Activated naive CD4-positive, alpha-beta T cell treated with anti-CD3 and anti-CD28 coated beads, Interleukin-2, amount 10 ng/mL, durations not matched to agents 7 days and 5 days (primary cell): ENCODE results near the gene COL8A1.
"Not testable (repeated sequence)": the region's sequence is repeated elsewhere in the genome, so short reads cannot be mapped to it uniquely, and the experiment has no call there.

Experiments
- CTCF ChIA-PET: fragments of 350-600 bp; sonication (Branson Sonifier 250); formaldehyde crosslinking; loops from one replicate; lab custom pipeline; 2021; ENCODE audit warnings: antibody characterized with exemption; lab: Charles Lee
- DNase-seq: peaks from one replicate; pipeline ENCODE4 v3.0.0-alpha.2; 2020
- H3K27ac Mint-ChIP-seq: one replicate; pipeline ENCODE4 v1.8.0; 2021; ENCODE audit warnings: mild to moderate bottlenecking, moderate library complexity, mixed read lengths
- H3K27me3 Mint-ChIP-seq: one replicate; pipeline ENCODE4 v1.8.0; 2021; ENCODE audit warnings: mild to moderate bottlenecking, mixed read lengths
- H3K36me3 Mint-ChIP-seq: one replicate; pipeline ENCODE4 v1.8.0; 2021; ENCODE audit warnings: mixed read lengths
- H3K4me1 Mint-ChIP-seq: one replicate; pipeline ENCODE4 v1.8.0; 2021; ENCODE audit warnings: mixed read lengths
- H3K4me3 Mint-ChIP-seq: one replicate; pipeline ENCODE4 v1.8.0; 2021; ENCODE audit warnings: mild to moderate bottlenecking, moderate library complexity, mixed read lengths
- H3K9me3 Mint-ChIP-seq: one replicate; pipeline ENCODE4 v1.8.0; 2021; ENCODE audit warnings: mixed read lengths

Gene COL8A1

GRCh38 chr3:99839613-99840012 is 201.2 kb downstream of the COL8A1 start:
- no peaks in the 10 kb centered on the region for H3K36me3 Mint-ChIP-seq
- CTCF ChIA-PET: interaction anchor here (1.2 kb wide), 1 partner anchor 229 kb away, joined by 3 read pairs; no protein-coding TSS in a partner anchor

GRCh38 chr3:99841949-99842348 is 203.6 kb downstream of the COL8A1 start:
- H3K4me3 Mint-ChIP-seq, H3K27ac Mint-ChIP-seq, H3K4me1 Mint-ChIP-seq, H3K27me3 Mint-ChIP-seq, H3K36me3 Mint-ChIP-seq, DNase-seq, H3K9me3 Mint-ChIP-seq: not testable (repeated sequence)
- CTCF ChIA-PET: interaction anchor here (0.8 to 2.0 kb wide), 5 partner anchors 10 to 566 kb away, joined by 3 to 17 read pairs (median 4); no protein-coding TSS in a partner anchor

More at GRCh38 chr3:99839613-99840012, 201.2 kb downstream of the COL8A1 start:
- H3K4me1 Mint-ChIP-seq: no peaks in the 10 kb centered on the region
- H3K27me3 Mint-ChIP-seq: no peaks in the 10 kb centered on the region
- H3K4me3 Mint-ChIP-seq: no peak overlapping the region
- no peaks in the 10 kb centered on the region for H3K9me3 Mint-ChIP-seq
- DNase-seq: no peak
- H3K27ac Mint-ChIP-seq: no peak overlapping the region

- CTCF ChIA-PET: interaction anchor here (0.6 to 2.4 kb wide), 18 partner anchors 9 to 529 kb away, joined by 3 to 42 read pairs (median 4); partner anchors contain the start of genes CMSS1 and TBC1D23
- Mint-ChIP-seq H3K4me3 (no peak overlapping the region), H3K36me3 (no peaks in the 10 kb centered on the region), H3K27me3 (no peaks in the 10 kb centered on the region), H3K27ac (no peak overlapping the region), H3K4me1 (no peaks in the 10 kb centered on the region), H3K9me3 (no peaks in the 10 kb centered on the region)
- DNase-seq: no peak
These were observed 204.6 kb downstream of the COL8A1 start for GRCh38 chr3:99842826-99843589.

- no peaks in the 10 kb centered on the region for H3K9me3 Mint-ChIP-seq
- H3K36me3 Mint-ChIP-seq: no peaks in the 10 kb centered on the region
- CTCF ChIA-PET: interaction anchor here (0.6 to 2.4 kb wide), 25 partner anchors 9 to 528 kb away, joined by 3 to 42 read pairs (median 4); partner anchors contain the start of genes CMSS1 and TBC1D23
- no peaks in the 10 kb centered on the region for H3K27me3 Mint-ChIP-seq
- no peak overlapping the region for H3K27ac Mint-ChIP-seq
- no peak for DNase-seq
- no peaks in the 10 kb centered on the region for H3K4me1 Mint-ChIP-seq
- H3K4me3 Mint-ChIP-seq: no peak overlapping the region
These were observed 205.3 kb downstream of the COL8A1 start for GRCh38 chr3:99843590-99844258.

- Mint-ChIP-seq H3K36me3 (no peaks in the 10 kb centered on the region), H3K9me3 (no peaks in the 10 kb centered on the region), H3K4me3 (no peak overlapping the region), H3K4me1 (no peaks in the 10 kb centered on the region), H3K27me3 (no peaks in the 10 kb centered on the region), H3K27ac (no peak overlapping the region)
- DNase-seq: no peak
- CTCF ChIA-PET: interaction anchor here (2.1 kb wide), 1 partner anchor 409 kb away, joined by 13 read pairs; no protein-coding TSS in a partner anchor
These were observed 206.9 kb downstream of the COL8A1 start for GRCh38 chr3:99845331-99845730.

GRCh38 chr3:99845999-99846398 is 207.6 kb downstream of the COL8A1 start:
- no peaks in the 10 kb centered on the region for H3K36me3 Mint-ChIP-seq
- CTCF ChIA-PET: interaction anchor here (1.0 to 2.1 kb wide), 2 partner anchors 309 to 408 kb away, joined by 4 to 13 read pairs; no protein-coding TSS in a partner anchor

GRCh38 chr3:99846477-99847160 is 208.2 kb downstream of the COL8A1 start:
- CTCF ChIA-PET: interaction anchor here (1.0 to 2.1 kb wide), 2 partner anchors 308 to 408 kb away, joined by 4 to 13 read pairs; no protein-coding TSS in a partner anchor
- H3K9me3 Mint-ChIP-seq: no peaks in the 10 kb centered on the region
- no peak overlapping the region for H3K27ac Mint-ChIP-seq

More at GRCh38 chr3:99845999-99846398, 207.6 kb downstream of the COL8A1 start:
- Mint-ChIP-seq H3K27ac (no peak overlapping the region), H3K9me3 (no peaks in the 10 kb centered on the region), H3K27me3 (no peaks in the 10 kb centered on the region), H3K4me3 (no peak overlapping the region), H3K4me1 (no peaks in the 10 kb centered on the region)
- DNase-seq: no peak

GRCh38 chr3:99848433-99848832 is 210.0 kb downstream of the COL8A1 start:
- Mint-ChIP-seq H3K27me3 (no peaks in the 10 kb centered on the region), H3K36me3 (no peaks in the 10 kb centered on the region), H3K9me3 (no peaks in the 10 kb centered on the region), H3K4me1 (no peaks in the 10 kb centered on the region), H3K27ac (no peak overlapping the region), H3K4me3 (no peak overlapping the region)
- DNase-seq: no peak
- CTCF ChIA-PET: interaction anchor here (0.6 kb wide), 1 partner anchor 406 kb away, joined by 3 read pairs; no protein-coding TSS in a partner anchor

More at GRCh38 chr3:99846477-99847160, 208.2 kb downstream of the COL8A1 start:
- no peaks in the 10 kb centered on the region for H3K27me3 Mint-ChIP-seq
- H3K4me1 Mint-ChIP-seq: no peaks in the 10 kb centered on the region
- no peak for DNase-seq
- H3K36me3 Mint-ChIP-seq: no peaks in the 10 kb centered on the region
- no peak overlapping the region for H3K4me3 Mint-ChIP-seq
